Panc1 (cell line): ENCODE measurements around the gene SCO2. TPM values are rescaled to one million over a fixed set of nuclear protein-coding genes. Genes with fewer than 3 reads are reported as not detected.

Source experiments
- ATAC-seq: fragments of 200-7000 bp; cut with Tn5 transposase; 2 replicates; pipeline ENCODE4 v1.9.1; 2020; ENCODE audit warnings: mild to moderate bottlenecking, moderate library complexity
- BruUV-seq: library from RNA; stranded (reverse); fragments of 400-500 nt; replicated peaks from 2 replicates; lab custom pipeline; 2021; lab: Mats Ljungman, UMichigan
- CTCF ChIA-PET: fragments of 300-600 bp; sonication (Branson Sonifier 250); formaldehyde crosslinking; loops from one replicate; lab custom pipeline; 2022; ENCODE audit warnings: antibody characterized with exemption; lab: Charles Lee
- POLR2A ChIA-PET: fragments of 300-600 bp; sonication (Branson Sonifier 250); formaldehyde crosslinking; loops from one replicate; lab custom pipeline; 2022; ENCODE audit warnings: antibody characterized with exemption; lab: Charles Lee
- DNase-seq: peaks from one replicate; pipeline ENCODE4 v3.0.0-alpha.2; 2010; ENCODE audit warnings: low read depth, low spot score
- H3K27ac ChIP-seq: 2 replicates; pipeline ENCODE4 v1.5.1; 2011; ENCODE audit warnings: mild to moderate bottlenecking, low read length, inconsistent platforms
- H3K27me3 ChIP-seq: fragments of 200-500 bp; sonication (Bioruptor generic); 2 replicates; pipeline ENCODE4 v1.6.0; 2014; ENCODE audit warnings: low read length, inconsistent platforms; ENCODE audit not compliant: control insufficient read depth, insufficient read depth
- H3K36me3 ChIP-seq: fragments of 200-500 bp; sonication (Bioruptor generic); 2 replicates; pipeline ENCODE4 v1.5.1; 2014; ENCODE audit warnings: inconsistent platforms, mild to moderate bottlenecking, low read length, moderate library complexity; ENCODE audit not compliant: control insufficient read depth, insufficient read depth
- H3K4me1 ChIP-seq: 2 replicates; pipeline ENCODE4 v1.5.1; 2011; ENCODE audit warnings: inconsistent platforms, mild to moderate bottlenecking, low read length, moderate library complexity; ENCODE audit not compliant: control insufficient read depth, insufficient read depth
- H3K4me3 ChIP-seq, 2 experiments: 2 replicates each; pipeline ENCODE4 v1.5.1; 2011 to 2012; ENCODE audit warnings: low read depth in 2 of 2, low read length in 2 of 2, mild to moderate bottlenecking in 2 of 2, inconsistent platforms in 1 of 2, moderate library complexity in 1 of 2
- H3K9me3 ChIP-seq: fragments of 200-500 bp; sonication (Bioruptor generic); 2 replicates; pipeline ENCODE4 v1.5.1; 2014; ENCODE audit warnings: low read depth, mild to moderate bottlenecking, inconsistent platforms, low read length, moderate library complexity; ENCODE audit not compliant: control insufficient read depth, insufficient read depth
- CTCF ChIP-seq: fragments of 450-650 bp; IDR thresholded peaks from 2 replicates; pipeline ENCODE4 v1.5.1; 2017; ENCODE audit warnings: mild to moderate bottlenecking
- POLR2AphosphoS5 ChIP-seq: IDR thresholded peaks from 2 replicates; pipeline ENCODE4 v1.6.1; 2012; ENCODE audit warnings: mild to moderate bottlenecking, low read depth, low read length, moderate library complexity
- REST ChIP-seq, 2 experiments: IDR thresholded peaks; 2 replicates each; pipeline ENCODE4 v1.6.1; 2011 to 2012; ENCODE audit warnings: low read depth in 2 of 2, control low read depth in 1 of 2, low read length in 1 of 2, mild to moderate bottlenecking in 1 of 2, moderate library complexity in 1 of 2; ENCODE audit not compliant: insufficient read depth in 1 of 2
- SIN3A ChIP-seq: IDR thresholded peaks from 2 replicates; pipeline ENCODE4 v1.6.1; 2012; ENCODE audit warnings: low read depth, mild to moderate bottlenecking, low read length, moderate library complexity, borderline replicate concordance; ENCODE audit not compliant: insufficient read depth
- TCF7L2 ChIP-seq: IDR thresholded peaks from 2 replicates; pipeline ENCODE4 v1.6.1; 2011; ENCODE audit warnings: mild to moderate bottlenecking, low read depth, low read length, inconsistent platforms
- in situ Hi-C: cut with HindIII; loops from 2 replicates; pipeline ENCODE4 v1.10.0; 2016; ENCODE audit warnings: low sequenced_read_pairs, low pct_unique_long_range_greater_than_20kb
- intact Hi-C: fragments of 100-400 bp; cut with micrococcal nuclease; formaldehyde crosslinking; loops from one replicate; pipeline ENCODE4 v1.10.0; 2022; ENCODE audit not compliant: unreplicated experiment
- total RNA-seq: library from RNA; stranded (reverse); gene quantifications from one replicate; pipeline ENCODE4 v1.2.1, GENCODE V29; 2021; ENCODE audit not compliant: unreplicated experiment

SCO2 gene
- total RNA-seq, 1 experiment from 2014 or later: 14.2 TPM

- no peak for ATAC-seq
- in situ Hi-C loops: no loop called here
Measured at GRCh38 chr22:50551160-50551752, 25.9 kb upstream of the SCO2 start.

GRCh38 chr22:50550395-50550794 lies 25.0 kb upstream of the SCO2 start:
- no peak for ATAC-seq
- no peak for DNase-seq
- intact Hi-C loops: no loop called here
- ChIA-PET CTCF (no interaction called here), POLR2A (interaction anchor here (0.6 kb wide), 1 partner anchor 51 kb away, joined by 10 read pairs; no protein-coding TSS in a partner anchor)
- H3K27ac ChIP-seq: no peak overlapping the region
- H3K9me3 ChIP-seq: no peaks in the 10 kb centered on the region
- in situ Hi-C loops: no loop called here
- no peaks in the 10 kb centered on the region for H3K36me3 ChIP-seq
- H3K4me1 ChIP-seq: peaks cover 4% of the 10 kb centered on the region; the same call in 1 of the 2 replicates
- TF ChIP-seq CTCF: no peak
- no peak for TF ChIP-seq TCF7L2
- TF ChIP-seq POLR2AphosphoS5: no peak
- TF ChIP-seq SIN3A: no peak
- TF ChIP-seq REST (IDR thresholded peaks at IDR 0.05; ENCODE audit: insufficient read depth in 1 of 2, low read depth in 2 of 2, low read length in 1 of 2): no peak
- no TSS peak for BruUV-seq
- H3K27me3 ChIP-seq: no peaks in the 10 kb centered on the region
- H3K4me3 ChIP-seq: no peak overlapping the region

More at GRCh38 chr22:50551160-50551752, 25.9 kb upstream of the SCO2 start:
- no peaks in the 10 kb centered on the region for H3K9me3 ChIP-seq
- intact Hi-C loops: no loop called here
- no peak overlapping the region for H3K27ac ChIP-seq
- TF ChIP-seq TCF7L2 (no peak), POLR2AphosphoS5 (no peak), REST (IDR thresholded peaks at IDR 0.05; ENCODE audit: insufficient read depth in 1 of 2, low read depth in 2 of 2, low read length in 1 of 2) (no peak), SIN3A (no peak), CTCF (no peak)
- peaks cover under 1% of the 10 kb centered on the region; the same call in 1 of the 2 replicates for H3K4me1 ChIP-seq
- no peak for DNase-seq
- ChIA-PET POLR2A (interaction anchor here (0.6 kb wide), 1 partner anchor 52 kb away, joined by 10 read pairs; no protein-coding TSS in a partner anchor), CTCF (no interaction called here)
- no TSS peak for BruUV-seq
- H3K27me3 ChIP-seq: no peaks in the 10 kb centered on the region
- no peaks in the 10 kb centered on the region for H3K36me3 ChIP-seq
- H3K4me3 ChIP-seq: no peak overlapping the region
